Measurements from ENCODE around the gene PTPRCAP. TPM values are rescaled to one million over a fixed set of nuclear protein-coding genes. Genes with fewer than 3 reads are reported as not detected.
"Not testable (repeated sequence)": the region's sequence is repeated elsewhere in the genome, so short reads cannot be mapped to it uniquely, and the experiment has no call there.

Gene PTPRCAP
- polyA plus RNA-seq: 6.8 TPM
- long read RNA-seq, donor 1, partial matches to known transcripts: 0 of 2 reads
- long read RNA-seq, donor 1, other reads (novel, unspliced or antisense): 0 of 2 reads
- long read RNA-seq, donor 2, transcript PTPRCAP-201 (2 exons, 1,292 nt): major isoform, 10 of 10 reads
- long read RNA-seq, donor 2, partial matches to known transcripts: 0 of 10 reads
- long read RNA-seq, donor 2, other reads (novel, unspliced or antisense): 0 of 10 reads
- long read RNA-seq, donor 3: 0 reads
- long read RNA-seq, donor 4, partial matches to known transcripts: 0 of 2 reads
- long read RNA-seq, donor 4, other reads (novel, unspliced or antisense): 0 of 2 reads
- long read RNA-seq, donor 5, partial matches to known transcripts: 0 of 1 reads
- long read RNA-seq, donor 5, other reads (novel, unspliced or antisense): 0 of 1 reads
- long read RNA-seq, donor 6, partial matches to known transcripts: 0 of 4 reads
- long read RNA-seq, donor 6, other reads (novel, unspliced or antisense): 0 of 4 reads
- long read RNA-seq, donor 7, partial matches to known transcripts: 0 of 3 reads
- long read RNA-seq, donor 7, other reads (novel, unspliced or antisense): 0 of 3 reads
- long read RNA-seq, donor 8, transcript PTPRCAP-201 (2 exons, 1,292 nt): major isoform, 6 of 6 reads
- long read RNA-seq, donor 8, partial matches to known transcripts: 0 of 6 reads
- long read RNA-seq, donor 8, other reads (novel, unspliced or antisense): 0 of 6 reads
- long read RNA-seq, donor 9, partial matches to known transcripts: 0 of 3 reads
- long read RNA-seq, donor 9, other reads (novel, unspliced or antisense): 0 of 3 reads
- long read RNA-seq, donor 10, transcript PTPRCAP-201 (2 exons, 1,292 nt): major isoform, 7 of 13 reads
- long read RNA-seq, donor 10, partial matches to known transcripts: 6 of 13 reads
- long read RNA-seq, donor 10, other reads (novel, unspliced or antisense): 0 of 13 reads
- long read RNA-seq, donor 11, partial matches to known transcripts: 0 of 3 reads
- long read RNA-seq, donor 11, other reads (novel, unspliced or antisense): 0 of 3 reads

GRCh38 chr11:67437082-67437808, at the start of gene PTPRCAP:
Gene PTPRCAP, minus strand, starts transcription at chr11:67437682. Its CDS starts 63 bp downstream, at chr11:67437619.
- H3K36me3 ChIP-seq (ENCODE audit: control insufficient read depth, insufficient read depth, low read length): peaks cover 87% of the 10 kb centered on the region
- no peak within 1 kb of the TSS for H3K27ac ChIP-seq (ENCODE audit: low read length)
- no peak within 1 kb of the TSS for H3K4me3 ChIP-seq (ENCODE audit: low read length)
- no peaks in the 10 kb centered on the region for H3K27me3 ChIP-seq (ENCODE audit: control insufficient read depth, insufficient read depth, low read length)
- H3K4me1 ChIP-seq (ENCODE audit: control insufficient read depth, insufficient read depth, low read length): peaks cover 7% of the 10 kb centered on the region
- no peak for DNase-seq
- WGBS (ENCODE audit: insufficient coverage, low lambda C conversion rate): no CpG with 5 or more reads among the region's 26 CpGs
- no peaks in the 10 kb centered on the region for H3K9me3 ChIP-seq (ENCODE audit: control insufficient read depth, low read depth, low read length)

DNA sequence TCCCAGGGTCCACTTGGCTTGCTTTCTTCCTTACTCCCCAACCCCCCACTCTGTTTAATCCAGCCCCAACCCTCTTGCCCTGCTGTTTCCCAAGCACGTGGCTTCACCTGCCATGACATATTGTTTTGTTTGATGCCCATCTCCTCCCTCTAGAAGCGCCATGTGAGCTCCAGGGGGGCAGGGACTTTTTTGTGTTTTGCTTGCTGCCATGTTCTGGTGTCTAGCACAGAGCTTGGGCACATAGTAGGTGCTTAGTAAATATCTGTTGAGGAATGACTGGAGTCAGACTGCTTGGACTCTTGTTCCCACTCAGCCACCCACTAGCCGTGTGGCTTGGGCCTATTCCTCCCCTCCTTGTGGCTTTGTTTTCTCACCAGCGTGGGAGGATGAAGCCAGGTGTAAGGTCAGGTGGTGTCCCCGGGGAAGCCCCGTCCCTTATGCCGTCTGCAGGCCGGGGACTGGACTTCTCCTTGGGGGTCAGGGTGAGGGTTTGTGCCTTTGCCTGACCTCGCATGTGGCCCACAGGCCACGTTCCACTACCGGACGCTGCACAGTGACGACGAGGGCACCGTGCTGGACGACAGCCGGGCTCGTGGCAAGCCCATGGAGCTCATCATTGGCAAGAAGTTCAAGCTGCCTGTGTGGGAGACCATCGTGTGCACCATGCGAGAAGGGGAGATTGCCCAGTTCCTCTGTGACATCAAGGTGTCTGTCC, 49.2 kb upstream of the PTPRCAP start:
- Histone ChIP-seq H3K4me1 (ENCODE audit: control insufficient read depth, insufficient read depth, low read length) (peaks cover 11% of the 10 kb centered on the region), H3K27me3 (ENCODE audit: control insufficient read depth, insufficient read depth, low read length) (no peaks in the 10 kb centered on the region), H3K9me3 (ENCODE audit: control insufficient read depth, low read depth, low read length) (peaks cover 4% of the 10 kb centered on the region), H3K27ac (ENCODE audit: low read length) (no peak overlapping the region), H3K36me3 (ENCODE audit: control insufficient read depth, insufficient read depth, low read length) (peaks cover 39% of the 10 kb centered on the region), H3K4me3 (ENCODE audit: low read length) (no peak overlapping the region)
- DNase-seq: no peak
- WGBS (ENCODE audit: insufficient coverage, low lambda C conversion rate): no CpG with 5 or more reads among the region's 20 CpGs

DNA sequence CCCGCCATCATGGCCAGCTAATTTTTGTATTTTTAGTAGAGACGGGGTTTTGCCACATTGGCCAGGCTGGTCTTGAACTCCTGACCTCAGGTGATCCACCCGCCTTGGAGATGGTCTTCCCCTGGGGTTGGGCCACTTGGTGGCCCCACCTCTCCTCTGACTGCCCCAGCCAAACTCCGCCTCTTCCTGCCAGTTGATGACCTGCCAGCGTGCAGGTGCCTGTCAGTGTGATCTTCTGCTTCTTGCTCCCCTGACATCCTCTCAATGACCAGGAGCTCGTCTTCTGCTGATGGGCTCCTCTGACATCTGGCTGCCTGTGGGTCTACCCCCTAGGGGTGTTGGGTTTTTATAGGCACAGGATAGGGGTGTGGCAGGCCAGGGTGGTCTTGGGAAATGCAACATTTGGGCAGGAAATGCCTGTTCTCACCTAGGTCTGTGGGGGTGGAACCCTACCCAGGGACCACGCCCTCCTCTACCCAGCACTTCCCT, 48.4 kb upstream of the PTPRCAP start:
- peaks cover 32% of the 10 kb centered on the region for H3K36me3 ChIP-seq (ENCODE audit: control insufficient read depth, insufficient read depth, low read length)
- H3K4me3 ChIP-seq (ENCODE audit: low read length); H3K27ac ChIP-seq (ENCODE audit: low read length); H3K27me3 ChIP-seq (ENCODE audit: control insufficient read depth, insufficient read depth, low read length); DNase-seq; H3K9me3 ChIP-seq (ENCODE audit: control insufficient read depth, low read depth, low read length): not testable (repeated sequence)
- WGBS (ENCODE audit: insufficient coverage, low lambda C conversion rate): 100% methylated on average over 1 of the region's 7 CpGs
- peaks cover 11% of the 10 kb centered on the region for H3K4me1 ChIP-seq (ENCODE audit: control insufficient read depth, insufficient read depth, low read length)

GRCh38 chr11:67484847-67485311, 47.4 kb upstream of the PTPRCAP start:
- DNase-seq: no peak
- Histone ChIP-seq H3K27ac (ENCODE audit: low read length) (no peak overlapping the region), H3K9me3 (ENCODE audit: control insufficient read depth, low read depth, low read length) (peaks cover 4% of the 10 kb centered on the region), H3K36me3 (ENCODE audit: control insufficient read depth, insufficient read depth, low read length) (peaks cover 22% of the 10 kb centered on the region), H3K27me3 (ENCODE audit: control insufficient read depth, insufficient read depth, low read length) (no peaks in the 10 kb centered on the region), H3K4me3 (ENCODE audit: low read length) (no peak overlapping the region), H3K4me1 (ENCODE audit: control insufficient read depth, insufficient read depth, low read length) (peaks cover 11% of the 10 kb centered on the region)
- WGBS (ENCODE audit: insufficient coverage, low lambda C conversion rate): no CpG with 5 or more reads among the region's 11 CpGs

- WGBS (ENCODE audit: insufficient coverage, low lambda C conversion rate): 93% methylated on average over 3 of the region's 16 CpGs
- Histone ChIP-seq H3K36me3 (ENCODE audit: control insufficient read depth, insufficient read depth, low read length) (peaks cover 14% of the 10 kb centered on the region), H3K9me3 (ENCODE audit: control insufficient read depth, low read depth, low read length) (peaks cover 4% of the 10 kb centered on the region), H3K27me3 (ENCODE audit: control insufficient read depth, insufficient read depth, low read length) (no peaks in the 10 kb centered on the region), H3K4me3 (ENCODE audit: low read length) (no peak overlapping the region), H3K4me1 (ENCODE audit: control insufficient read depth, insufficient read depth, low read length) (peaks cover 11% of the 10 kb centered on the region), H3K27ac (ENCODE audit: low read length) (no peak overlapping the region)
- DNase-seq: no peak
Observed at GRCh38 chr11:67483831-67484665, 46.6 kb upstream of the PTPRCAP start.

GRCh38 chr11:67482827-67483798, 45.6 kb upstream of the PTPRCAP start, which contains the start of gene AIP:
Gene AIP, plus strand, starts transcription at chr11:67483026. Its CDS starts 133 bp downstream, at chr11:67483159.
- Histone ChIP-seq H3K4me3 (ENCODE audit: low read length) (peak within 1 kb of the TSS; percentile 49), H3K9me3 (ENCODE audit: control insufficient read depth, low read depth, low read length) (peaks cover 4% of the 10 kb centered on the region), H3K36me3 (ENCODE audit: control insufficient read depth, insufficient read depth, low read length) (peaks cover 10% of the 10 kb centered on the region), H3K4me1 (ENCODE audit: control insufficient read depth, insufficient read depth, low read length) (peaks cover 11% of the 10 kb centered on the region), H3K27ac (ENCODE audit: low read length) (peak within 1 kb of the TSS; percentile 53), H3K27me3 (ENCODE audit: control insufficient read depth, insufficient read depth, low read length) (no peaks in the 10 kb centered on the region)
- peak; percentile 98 to 99 for DNase-seq
- no CpG with 5 or more reads among the region's 60 CpGs for whole genome bisulfite sequencing (ENCODE audit: insufficient coverage, low lambda C conversion rate)

DNA sequence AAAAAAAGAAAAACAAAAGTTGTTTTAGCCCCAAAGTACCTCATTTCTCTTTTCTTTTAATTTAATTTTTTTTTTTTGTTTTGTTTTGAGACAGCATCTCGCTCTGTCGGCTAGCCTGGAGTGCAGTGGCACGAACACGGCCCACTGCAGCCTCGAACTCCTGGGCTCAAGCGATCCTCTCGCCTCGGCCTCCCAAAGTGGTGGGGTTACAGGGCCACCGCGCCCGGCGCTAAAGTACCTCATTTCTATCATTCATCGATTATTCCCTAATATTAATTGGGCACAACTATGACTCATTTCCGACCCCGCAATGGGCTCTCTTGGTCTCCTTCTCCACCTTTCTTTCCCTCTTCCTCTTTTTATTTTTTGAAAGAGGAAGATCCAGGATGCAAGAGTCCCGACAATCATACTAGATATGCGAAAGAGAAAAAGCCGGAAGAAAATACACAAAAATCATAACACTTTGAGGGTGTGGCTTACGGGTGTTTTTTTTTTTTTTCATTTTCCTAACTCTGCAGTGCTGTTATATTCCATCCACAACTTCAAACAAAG, 44.9 kb upstream of the PTPRCAP start:
- 30% methylated on average over 4 of the region's 19 CpGs for WGBS (ENCODE audit: insufficient coverage, low lambda C conversion rate)
- Histone ChIP-seq H3K9me3 (ENCODE audit: control insufficient read depth, low read depth, low read length) (peaks cover 4% of the 10 kb centered on the region), H3K4me3 (ENCODE audit: low read length) (peak overlapping the region; percentile 49), H3K27ac (ENCODE audit: low read length) (peak overlapping the region; percentile 53), H3K4me1 (ENCODE audit: control insufficient read depth, insufficient read depth, low read length) (peaks cover 11% of the 10 kb centered on the region), H3K27me3 (ENCODE audit: control insufficient read depth, insufficient read depth, low read length) (no peaks in the 10 kb centered on the region), H3K36me3 (ENCODE audit: control insufficient read depth, insufficient read depth, low read length) (peaks cover 3% of the 10 kb centered on the region)
- no peak for DNase-seq

Data from large intestine (tissue), 12 donors.